HL-60 (cell line): ENCODE measurements around the gene MRPS2.

Source experiments
- CTCF ChIP-seq: IDR thresholded peaks from one replicate; pipeline ENCODE4 v1.5.1; 2011; ENCODE audit warnings: low read length, control low read depth, inconsistent platforms; ENCODE audit not compliant: insufficient read depth
- GABPA ChIP-seq: IDR thresholded peaks from 2 replicates; pipeline ENCODE4 v1.6.1; 2012; ENCODE audit warnings: low read depth
- POLR2AphosphoS5 ChIP-seq: IDR thresholded peaks from 2 replicates; pipeline ENCODE4 v1.6.1; 2012; ENCODE audit warnings: low read depth
- REST ChIP-seq: IDR thresholded peaks from 2 replicates; pipeline ENCODE4 v1.6.1; 2012; ENCODE audit warnings: low read depth; ENCODE audit not compliant: insufficient replicate concordance
- SPI1 ChIP-seq: IDR thresholded peaks from 2 replicates; pipeline ENCODE4 v1.6.1; 2012; ENCODE audit warnings: low read depth, mild to moderate bottlenecking, borderline replicate concordance

- TF ChIP-seq POLR2AphosphoS5, result no peak
- TF ChIP-seq CTCF, result no peak
- no peak for TF ChIP-seq REST
- no peak for TF ChIP-seq GABPA
- no peak for TF ChIP-seq SPI1
Observed at GRCh38 chr9:135486267-135487065, 14.0 kb upstream of the MRPS2 start.
